NT2/D1 (cell line): ENCODE results near the gene WNT8B.

Experiments used
- DNase-seq: peaks from one replicate; pipeline ENCODE4 v3.0.0-alpha.2; 2011; ENCODE audit warnings: low read depth, low spot score
- H3K27me3 ChIP-seq: 2 replicates; pipeline ENCODE4 v1.6.0; 2011; ENCODE audit warnings: mild to moderate bottlenecking; ENCODE audit not compliant: insufficient read length, insufficient read depth
- H3K36me3 ChIP-seq: 2 replicates; pipeline ENCODE4 v1.6.1; 2011; ENCODE audit warnings: mild to moderate bottlenecking, low read length, mixed read lengths; ENCODE audit not compliant: insufficient read depth, insufficient read length
- H3K4me1 ChIP-seq: 2 replicates; pipeline ENCODE4 v1.5.1; 2011; ENCODE audit not compliant: insufficient read depth, insufficient read length
- H3K4me3 ChIP-seq: 2 replicates; pipeline ENCODE4 v1.5.1; 2011; ENCODE audit warnings: low read depth; ENCODE audit not compliant: insufficient read length
- H3K9ac ChIP-seq: 2 replicates; pipeline ENCODE4 v1.6.0; 2011; ENCODE audit warnings: low read depth; ENCODE audit not compliant: insufficient read length
- H3K9me3 ChIP-seq: 2 replicates; pipeline ENCODE4 v1.5.1; 2011; ENCODE audit warnings: mild to moderate bottlenecking, low read length; ENCODE audit not compliant: insufficient read depth
- SUZ12 ChIP-seq: IDR thresholded peaks from 2 replicates; pipeline ENCODE4 v1.6.1; 2011; ENCODE audit not compliant: insufficient read length, insufficient read depth; ENCODE audit errors: extremely low read depth
- YY1 ChIP-seq: IDR thresholded peaks from 2 replicates; pipeline ENCODE4 v1.6.1; 2011; ENCODE audit not compliant: insufficient read length, insufficient read depth
- ZNF274 ChIP-seq: IDR thresholded peaks from 2 replicates; pipeline ENCODE4 v1.6.1; 2011; ENCODE audit warnings: mild to moderate bottlenecking, low read depth, low read length

Gene WNT8B

DNA sequence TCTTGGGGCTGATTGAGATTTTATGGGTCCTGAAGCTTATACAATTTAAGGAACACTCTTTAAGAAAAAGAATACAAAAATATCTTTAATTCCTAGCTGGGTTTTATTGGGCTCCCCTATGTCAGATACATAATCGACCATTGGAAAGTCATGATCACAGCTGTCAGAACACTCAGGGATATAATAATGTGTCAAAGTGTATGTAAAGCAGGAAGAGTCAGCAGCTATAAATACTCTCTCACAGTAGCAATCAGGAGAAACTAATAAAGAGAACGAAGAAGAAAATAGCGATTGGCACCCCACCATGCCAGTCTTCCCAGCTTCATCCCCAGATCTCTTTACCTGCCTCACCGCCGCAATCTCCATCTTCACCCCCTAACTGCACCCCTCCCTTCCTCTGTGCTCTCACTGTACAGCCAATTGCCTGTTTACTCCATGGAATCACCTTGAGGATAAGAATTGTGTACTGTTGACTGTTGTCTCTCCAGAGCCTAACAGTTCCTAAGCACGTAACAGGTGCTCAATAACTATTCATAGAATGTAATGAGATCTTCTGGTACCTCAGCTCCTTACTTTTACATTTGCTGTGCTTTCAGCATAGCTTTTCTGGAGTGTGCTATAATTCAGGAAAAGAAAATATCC lies 24.0 kb upstream of the WNT8B start:
- no peaks in the 10 kb centered on the region for H3K4me1 ChIP-seq
- no peaks in the 10 kb centered on the region for H3K9me3 ChIP-seq
- no peak for DNase-seq
- TF ChIP-seq YY1 (no peak), ZNF274 (no peak), SUZ12 (no peak)
- no peak overlapping the region for H3K4me3 ChIP-seq
- H3K27me3 ChIP-seq, result no peaks in the 10 kb centered on the region
- no peaks in the 10 kb centered on the region for H3K36me3 ChIP-seq
- no peak overlapping the region for H3K9ac ChIP-seq

DNA sequence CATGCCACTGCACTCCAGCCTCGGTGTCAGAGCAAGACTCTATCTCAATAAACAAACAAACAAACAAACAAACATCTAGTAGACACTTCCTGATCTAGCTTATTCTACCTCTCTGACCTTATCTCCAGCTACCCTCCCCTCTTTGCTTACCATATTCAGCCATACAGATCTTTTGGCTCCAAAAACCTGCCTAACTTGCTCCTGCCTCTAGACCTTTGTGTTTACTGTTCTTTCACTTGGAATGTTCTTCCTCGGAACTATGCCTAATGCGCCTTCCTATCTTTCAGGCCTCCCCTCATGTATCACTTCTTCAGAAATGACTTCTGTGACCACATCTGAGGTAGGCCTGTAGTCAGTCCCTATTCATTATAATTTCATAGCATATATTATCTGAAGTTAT lies 20.3 kb upstream of the WNT8B start:
- Histone ChIP-seq H3K9ac (no peak overlapping the region), H3K9me3 (no peaks in the 10 kb centered on the region; the same call in 1 of the 2 replicates), H3K36me3 (no peaks in the 10 kb centered on the region), H3K4me1 (no peaks in the 10 kb centered on the region), H3K27me3 (no peaks in the 10 kb centered on the region), H3K4me3 (no peak overlapping the region)
- no peak for TF ChIP-seq SUZ12
- no peak for TF ChIP-seq YY1
- no peak for TF ChIP-seq ZNF274
- DNase-seq, result no peak

DNA sequence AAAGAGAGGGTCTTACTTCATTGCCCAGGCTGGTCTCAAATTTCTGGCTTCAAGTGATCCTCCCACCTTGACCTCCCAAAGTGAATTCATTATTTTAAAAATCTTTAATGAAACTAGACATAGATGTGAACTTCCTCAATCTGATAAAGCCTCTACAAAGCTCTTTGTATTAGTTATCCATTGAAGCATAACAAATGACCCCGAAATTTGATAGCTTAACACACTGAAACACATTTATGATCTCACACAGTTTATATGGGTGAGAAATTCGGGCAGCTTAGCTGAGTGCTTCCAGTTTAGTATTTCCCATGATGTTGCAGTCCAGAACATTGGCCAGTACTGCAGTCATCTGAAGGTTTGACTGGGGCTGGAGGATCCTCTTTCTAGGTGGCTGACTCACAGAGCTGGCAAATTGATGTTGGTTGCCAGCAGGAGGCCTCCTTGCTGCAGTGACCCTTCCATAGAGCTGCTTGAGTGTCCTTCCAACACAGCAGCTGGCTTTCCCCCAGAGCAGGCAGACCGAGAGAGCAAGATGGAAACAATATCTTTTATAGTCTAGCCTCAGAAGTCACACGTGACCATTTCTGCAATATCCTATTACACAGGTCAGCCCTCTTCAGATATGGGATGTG lies 16.6 kb upstream of the WNT8B start:
- Histone ChIP-seq H3K9ac (no peak overlapping the region), H3K36me3 (no peaks in the 10 kb centered on the region), H3K4me3 (no peak overlapping the region), H3K9me3 (no peaks in the 10 kb centered on the region; the same call in 1 of the 2 replicates), H3K4me1 (no peaks in the 10 kb centered on the region), H3K27me3 (no peaks in the 10 kb centered on the region)
- TF ChIP-seq SUZ12 (no peak), ZNF274 (no peak), YY1 (no peak)
- DNase-seq, result no peak

DNA sequence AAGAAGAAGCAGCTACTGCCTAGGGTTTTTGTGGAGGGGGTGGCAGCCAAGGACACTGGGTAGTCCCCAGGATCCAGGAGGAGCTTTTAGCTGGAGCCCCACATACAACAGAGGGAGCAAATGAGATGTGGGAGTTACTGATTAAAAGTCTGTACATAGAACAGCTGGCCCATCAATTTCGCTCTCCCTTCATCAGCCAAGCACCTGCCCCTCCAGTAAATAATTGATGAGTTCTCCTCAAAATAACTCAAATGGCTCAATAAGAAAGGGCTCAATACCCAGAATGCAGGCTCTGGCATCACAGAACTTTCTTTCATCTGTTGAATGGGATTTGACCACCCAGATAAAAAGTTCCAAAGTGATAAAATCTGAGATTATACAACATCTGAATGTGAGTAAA lies 15.1 kb upstream of the WNT8B start:
- Histone ChIP-seq H3K4me1 (no peaks in the 10 kb centered on the region), H3K4me3 (no peak overlapping the region), H3K9me3 (no peaks in the 10 kb centered on the region; the same call in 1 of the 2 replicates), H3K36me3 (no peaks in the 10 kb centered on the region), H3K9ac (no peak overlapping the region), H3K27me3 (no peaks in the 10 kb centered on the region)
- TF ChIP-seq YY1 (no peak), SUZ12 (no peak), ZNF274 (no peak)
- no peak for DNase-seq

DNA sequence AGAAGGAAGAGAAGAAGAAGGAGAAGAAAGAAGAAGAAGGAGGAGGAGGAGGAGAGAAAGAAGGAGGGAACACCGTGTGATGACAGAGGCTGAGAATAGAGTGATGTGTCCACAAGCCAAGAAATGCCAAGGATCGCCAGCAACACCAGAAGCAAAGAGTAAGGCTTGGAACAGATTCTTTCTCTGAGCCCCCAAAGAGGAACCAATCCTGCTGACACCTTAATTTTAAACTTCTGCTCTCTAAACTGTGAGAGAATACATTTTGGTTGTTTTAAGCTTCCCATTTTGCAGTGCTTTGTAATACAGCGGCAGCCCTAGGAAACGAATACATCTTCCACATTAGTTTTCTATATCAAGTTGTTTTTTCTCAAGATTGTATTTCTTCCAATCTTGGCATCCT lies 13.9 kb upstream of the WNT8B start:
- DNase-seq, result no peak
- no peaks in the 10 kb centered on the region for H3K4me1 ChIP-seq
- TF ChIP-seq SUZ12 (no peak), ZNF274 (no peak), YY1 (no peak)

DNA sequence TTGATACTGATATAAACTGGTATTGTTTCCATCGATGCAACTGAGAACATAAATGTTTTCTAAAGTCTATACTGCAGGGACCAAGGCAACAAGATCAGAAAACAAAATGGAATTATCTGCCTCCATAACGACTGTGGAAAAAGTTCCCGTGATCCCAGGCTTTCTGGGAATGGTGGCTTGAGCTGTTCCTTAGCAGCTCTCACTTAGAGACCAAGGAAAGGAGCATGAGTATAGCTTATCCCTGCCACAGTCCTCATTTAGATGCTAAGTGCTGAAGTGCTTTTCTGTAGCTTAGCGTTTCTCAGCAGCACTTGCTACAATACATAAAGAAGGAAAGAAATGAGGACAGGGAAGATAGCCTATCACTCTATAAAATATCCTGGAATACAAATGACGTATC lies 5.5 kb downstream of the WNT8B start:
- DNase-seq, result no peak
- Histone ChIP-seq H3K4me1 (no peaks in the 10 kb centered on the region), H3K27me3 (peaks cover 3% of the 10 kb centered on the region), H3K9ac (no peak overlapping the region), H3K36me3 (no peaks in the 10 kb centered on the region), H3K4me3 (no peak overlapping the region), H3K9me3 (no peaks in the 10 kb centered on the region)
- TF ChIP-seq YY1, result no peak

More for the DNA sequence above, 13.9 kb upstream of the WNT8B start:
- Histone ChIP-seq H3K9ac (no peak overlapping the region), H3K9me3 (no peaks in the 10 kb centered on the region; the same call in 1 of the 2 replicates), H3K27me3 (no peaks in the 10 kb centered on the region), H3K36me3 (no peaks in the 10 kb centered on the region), H3K4me3 (no peak overlapping the region)

DNA sequence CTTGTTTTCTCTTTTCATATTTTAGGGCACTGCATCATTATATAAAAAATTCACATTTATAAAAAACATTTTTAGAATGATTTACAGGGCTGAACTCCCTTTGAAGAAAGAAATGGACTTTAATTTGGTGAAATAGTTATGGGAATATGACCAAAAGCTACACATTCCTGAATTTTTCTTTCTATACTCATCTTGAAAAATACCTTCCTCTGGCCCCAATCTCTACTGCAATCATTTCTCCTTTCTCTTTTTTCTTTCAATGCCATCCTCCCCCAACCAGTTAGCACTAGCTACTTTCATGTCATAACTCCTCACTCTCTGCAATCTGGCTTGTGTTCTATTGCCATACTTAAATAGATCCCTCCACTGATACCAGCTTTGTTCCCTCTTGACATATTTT lies 6.2 kb downstream of the WNT8B start:
- no peak for TF ChIP-seq YY1
- no peak for TF ChIP-seq ZNF274
- TF ChIP-seq SUZ12, result no peak
- Histone ChIP-seq H3K36me3 (no peaks in the 10 kb centered on the region), H3K4me3 (no peak overlapping the region), H3K4me1 (no peaks in the 10 kb centered on the region), H3K9me3 (no peaks in the 10 kb centered on the region), H3K27me3 (peaks cover 3% of the 10 kb centered on the region), H3K9ac (no peak overlapping the region)
- no peak for DNase-seq

DNA sequence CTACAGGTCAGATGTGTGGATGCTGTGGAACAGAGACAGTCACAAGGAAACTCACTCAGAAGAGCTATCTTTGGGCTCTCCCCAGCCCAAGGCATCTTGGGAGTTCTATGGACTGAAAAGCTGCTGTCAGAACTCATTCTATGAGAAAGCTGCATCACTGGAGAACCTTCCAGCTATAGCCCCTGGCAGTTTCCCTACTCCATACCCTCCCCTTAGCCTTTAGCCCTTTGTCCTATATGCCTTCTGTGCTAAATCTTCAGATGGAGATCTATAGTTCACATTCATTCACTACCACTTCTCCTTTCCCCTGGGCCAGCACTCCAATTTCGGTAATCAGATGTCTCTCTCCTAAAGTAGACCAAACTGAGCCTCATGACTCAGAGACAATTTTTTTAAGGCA lies 6.9 kb downstream of the WNT8B start:
- H3K4me1 ChIP-seq, result no peaks in the 10 kb centered on the region
- no peaks in the 10 kb centered on the region for H3K9me3 ChIP-seq
- no peak overlapping the region for H3K4me3 ChIP-seq
- no peak overlapping the region for H3K9ac ChIP-seq
- no peak for DNase-seq
- H3K27me3 ChIP-seq, result peaks cover 2% of the 10 kb centered on the region
- H3K36me3 ChIP-seq, result no peaks in the 10 kb centered on the region
- TF ChIP-seq SUZ12 (no peak), YY1 (no peak), ZNF274 (no peak)
